H9 (cell line): Measurements from ENCODE around the gene MYRIP. TPM values are rescaled to one million over a fixed set of nuclear protein-coding genes. Genes with fewer than 3 reads are reported as not detected.
A peak's percentile ranks its signal among the peaks of the same experiment; 100 is the strongest.

Experiments used
- DNase-seq: peaks from one replicate; pipeline ENCODE4 v3.0.0-alpha.2; 2017
- H2AFZ ChIP-seq: one replicate; pipeline ENCODE4 v1.6.1; 2013; ENCODE audit warnings: mild to moderate bottlenecking, low read length, control low read depth, moderate library complexity
- H2AK5ac ChIP-seq: 2 replicates; pipeline ENCODE4 v1.6.1; 2013; ENCODE audit warnings: low read length, control low read depth, mixed read lengths; ENCODE audit not compliant: insufficient read length
- H2BK120ac ChIP-seq: one replicate; pipeline ENCODE4 v1.6.1; 2013; ENCODE audit warnings: low read depth, mild to moderate bottlenecking, low read length, control low read depth, inconsistent platforms; ENCODE audit not compliant: poor library complexity, severe bottlenecking
- H2BK12ac ChIP-seq: 2 replicates; pipeline ENCODE4 v1.6.1; 2013; ENCODE audit warnings: low read length, control low read depth, mixed read lengths, low read depth; ENCODE audit not compliant: insufficient read length
- H2BK15ac ChIP-seq: 2 replicates; pipeline ENCODE4 v1.6.1; 2013; ENCODE audit warnings: low read depth, low read length, control low read depth
- H2BK20ac ChIP-seq: one replicate; pipeline ENCODE4 v1.6.1; 2013; ENCODE audit warnings: low read depth, mild to moderate bottlenecking, low read length, control low read depth, inconsistent platforms; ENCODE audit not compliant: poor library complexity, severe bottlenecking
- H2BK5ac ChIP-seq: 2 replicates; pipeline ENCODE4 v1.6.1; 2013; ENCODE audit warnings: low read length, control low read depth, mixed read lengths; ENCODE audit not compliant: insufficient read length
- H3K14ac ChIP-seq: 2 replicates; pipeline ENCODE4 v1.6.1; 2013; ENCODE audit warnings: low read length, control low read depth; ENCODE audit not compliant: insufficient read depth
- H3K18ac ChIP-seq: 2 replicates; pipeline ENCODE4 v1.6.1; 2013; ENCODE audit warnings: low read depth, mild to moderate bottlenecking, mixed read lengths, low read length, control low read depth; ENCODE audit not compliant: insufficient read length
- H3K23ac ChIP-seq: 2 replicates; pipeline ENCODE4 v1.6.1; 2013; ENCODE audit warnings: low read length, control low read depth, mixed read lengths, low read depth; ENCODE audit not compliant: insufficient read length
- H3K23me2 ChIP-seq: 2 replicates; pipeline ENCODE4 v1.6.1; 2013; ENCODE audit warnings: low read depth, mild to moderate bottlenecking, mixed read lengths, low read length, control low read depth; ENCODE audit not compliant: insufficient read length, poor library complexity, severe bottlenecking
- H3K27ac ChIP-seq: 2 replicates; pipeline ENCODE4 v1.5.1; 2013; ENCODE audit warnings: low read length, control low read depth, mixed read lengths, low read depth; ENCODE audit not compliant: insufficient read length
- H3K27me3 ChIP-seq: 2 replicates; pipeline ENCODE4 v1.6.1; 2013; ENCODE audit warnings: low read length, control low read depth, inconsistent platforms; ENCODE audit not compliant: insufficient read depth
- H3K4ac ChIP-seq: 2 replicates; pipeline ENCODE4 v1.6.1; 2013; ENCODE audit warnings: low read depth, mild to moderate bottlenecking, control low read depth, inconsistent platforms, low read length, moderate library complexity
- H3K4me1 ChIP-seq: 2 replicates; pipeline ENCODE4 v1.6.1; 2013; ENCODE audit warnings: low read length, control low read depth, inconsistent platforms; ENCODE audit not compliant: insufficient read depth
- H3K4me2 ChIP-seq: 2 replicates; pipeline ENCODE4 v1.6.1; 2013; ENCODE audit warnings: low read length, control low read depth, mixed read lengths; ENCODE audit not compliant: insufficient read length, insufficient read depth
- H3K56ac ChIP-seq: 2 replicates; pipeline ENCODE4 v1.6.1; 2013; ENCODE audit warnings: low read depth, mild to moderate bottlenecking, mixed read lengths, low read length, control low read depth; ENCODE audit not compliant: insufficient read length
- H3K79me1 ChIP-seq: 2 replicates; pipeline ENCODE4 v1.6.1; 2013; ENCODE audit warnings: low read depth, mild to moderate bottlenecking, moderate library complexity, low read length, control low read depth, inconsistent platforms; ENCODE audit not compliant: insufficient read depth, poor library complexity, severe bottlenecking
- H3K79me2 ChIP-seq: 2 replicates; pipeline ENCODE4 v1.6.1; 2013; ENCODE audit warnings: low read length, control low read depth, inconsistent platforms; ENCODE audit not compliant: insufficient read depth
- H3K9ac ChIP-seq: 2 replicates; pipeline ENCODE4 v1.6.1; 2013; ENCODE audit warnings: low read length, control low read depth, mixed read lengths; ENCODE audit not compliant: insufficient read length; ENCODE audit errors: extremely low read depth
- H3K9me3 ChIP-seq: one replicate; pipeline ENCODE4 v1.6.1; 2013; ENCODE audit warnings: low read depth, low read length, inconsistent platforms; ENCODE audit not compliant: control insufficient read depth
- H3T11ph ChIP-seq: one replicate; pipeline ENCODE4 v1.6.1; 2013; ENCODE audit warnings: mild to moderate bottlenecking, low read length, control low read depth, inconsistent platforms
- H4K20me1 ChIP-seq: one replicate; pipeline ENCODE4 v1.6.1; 2013; ENCODE audit not compliant: control insufficient read depth, insufficient read length, insufficient read depth
- H4K5ac ChIP-seq: 2 replicates; pipeline ENCODE4 v1.6.1; 2013; ENCODE audit warnings: low read depth, mild to moderate bottlenecking, mixed read lengths, low read length, control low read depth; ENCODE audit not compliant: insufficient read length
- H4K8ac ChIP-seq: replicated peaks from 2 replicates; pipeline ENCODE4 v1.6.1; 2013; ENCODE audit warnings: low read length, control low read depth, mixed read lengths, low read depth; ENCODE audit not compliant: insufficient read length
- H4K91ac ChIP-seq: 2 replicates; pipeline ENCODE4 v1.6.1; 2013; ENCODE audit warnings: low read depth, mild to moderate bottlenecking, moderate library complexity, mixed read lengths, low read length, control low read depth; ENCODE audit not compliant: insufficient read length
- H3K27ac Mint-ChIP-seq, 3 experiments: 2 replicates in 2 of 3; 3 replicates in 1 of 3; pipeline ENCODE4 v1.8.0; 2020 to 2021; ENCODE audit warnings: mixed read lengths in 3 of 3, mild to moderate bottlenecking in 1 of 3, moderate library complexity in 1 of 3
- H3K27me3 Mint-ChIP-seq: 2 replicates; pipeline ENCODE4 v1.8.0; 2021; ENCODE audit warnings: low read depth, mild to moderate bottlenecking, moderate library complexity, mixed read lengths
- H3K36me3 Mint-ChIP-seq, 3 experiments: 2 replicates in 2 of 3; 3 replicates in 1 of 3; pipeline ENCODE4 v1.8.0; 2020 to 2021; ENCODE audit warnings: low read depth in 3 of 3, mixed read lengths in 3 of 3; ENCODE audit not compliant: insufficient read depth in 1 of 3
- H3K4me1 Mint-ChIP-seq, 2 experiments: 2 replicates each; pipeline ENCODE4 v1.8.0; 2020; ENCODE audit warnings: mixed read lengths in 2 of 2
- H3K4me3 Mint-ChIP-seq, 2 experiments: 2 replicates in 1 of 2; 3 replicates in 1 of 2; pipeline ENCODE4 v1.8.0; 2020 to 2021; ENCODE audit warnings: mild to moderate bottlenecking in 2 of 2, mixed read lengths in 2 of 2, moderate library complexity in 1 of 2
- H3K9me3 Mint-ChIP-seq, 2 experiments: 2 replicates in 1 of 2; 3 replicates in 1 of 2; pipeline ENCODE4 v1.8.0; 2020; ENCODE audit warnings: mild to moderate bottlenecking in 2 of 2, mixed read lengths in 2 of 2, moderate library complexity in 1 of 2
- CTCF ChIP-seq: fragments of 200-600 bp; sonication (generic); conservative IDR thresholded peaks from 3 replicates; pipeline ENCODE4 v1.8.0; 2021; ENCODE audit warnings: antibody characterized with exemption, mild to moderate bottlenecking
- WGBS: extraction: QIAGEN DNeasy Blood & Tissue Kit; methylation state at CpG from one replicate; pipeline ENCODE4 v1.1.7; 2013; ENCODE audit warnings: missing lambda C conversion rate, low lambda C conversion rate, mixed read lengths; ENCODE audit not compliant: insufficient read length; ENCODE audit errors: extremely low coverage; 5-methylcytosine and 5-hydroxymethylcytosine counted together
- total RNA-seq: library from RNA; stranded (reverse); gene quantifications from 2 replicates; pipeline ENCODE4 v1.2.1, GENCODE V29; 2021

MYRIP gene
- total RNA-seq, 1 experiment from 2014 or later: 1.8 TPM

- Histone ChIP-seq H2BK5ac (no peak overlapping the region), H2AFZ (no peak overlapping the region), H4K8ac (no peak overlapping the region), H3K9me3 (no peaks in the 10 kb centered on the region), H4K5ac (no peak overlapping the region), H4K20me1 (no peaks in the 10 kb centered on the region), H3K23me2 (no peaks in the 10 kb centered on the region), H3K56ac (no peak overlapping the region), H3K79me1 (no peaks in the 10 kb centered on the region), H2BK20ac (no peak overlapping the region), H2BK12ac (no peak overlapping the region), H2AK5ac (no peak overlapping the region), H3K23ac (no peak overlapping the region), H3K18ac (no peak overlapping the region), H4K91ac (no peak overlapping the region), H3K27me3 (no peaks in the 10 kb centered on the region), H2BK120ac (no peak overlapping the region), H3K4me1 (no peaks in the 10 kb centered on the region), H3T11ph (no peak overlapping the region), H3K9ac (no peak overlapping the region), H3K4ac (no peak overlapping the region), H3K27ac (no peak overlapping the region), H3K4me2 (no peak overlapping the region), H3K14ac (no peak overlapping the region), H2BK15ac (no peak overlapping the region), H3K79me2 (no peaks in the 10 kb centered on the region)
- Mint-ChIP-seq H3K27ac (peak overlapping the region in 1 of 3 experiments; percentile 42; a peak in 1 of 7 replicates), H3K4me1 (peaks cover 0 to 4% of the 10 kb centered on the region in 2 experiments; a peak in 2 of 4 replicates), H3K4me3 (no peak overlapping the region), H3K27me3 (no peaks in the 10 kb centered on the region; the same call in 1 of the 2 replicates), H3K36me3 (no peaks in the 10 kb centered on the region), H3K9me3 (peaks cover 0 to 6% of the 10 kb centered on the region in 2 experiments; a peak in 3 of 5 replicates)
- no peak for TF ChIP-seq CTCF
- no CpG with 5 or more reads among the region's 6 CpGs for WGBS
- no peak for DNase-seq
Measured at GRCh38 chr3:40096661-40097111, 287.3 kb downstream of the MYRIP start.
